DOHH2 (cell line): ENCODE data around the gene KIF3B.

Experiments
- EZH2phosphoT487 ChIP-seq: fragments of 200-600 bp; sonication (generic); IDR thresholded peaks from 2 replicates; pipeline ENCODE4 v1.6.1; 2017; ENCODE audit warnings: borderline replicate concordance, mild to moderate bottlenecking, antibody characterized with exemption, low read length, moderate library complexity, mixed read lengths
- TF ChIP-seq, protein P1 (sequence below): fragments of 200-600 bp; sonication (generic); IDR thresholded peaks from one replicate; pipeline ENCODE4 v1.5.1; 2014; ENCODE audit warnings: antibody characterized with exemption, mild to moderate bottlenecking, low read depth, low read length; ENCODE audit not compliant: poor library complexity, severe bottlenecking

DNA sequence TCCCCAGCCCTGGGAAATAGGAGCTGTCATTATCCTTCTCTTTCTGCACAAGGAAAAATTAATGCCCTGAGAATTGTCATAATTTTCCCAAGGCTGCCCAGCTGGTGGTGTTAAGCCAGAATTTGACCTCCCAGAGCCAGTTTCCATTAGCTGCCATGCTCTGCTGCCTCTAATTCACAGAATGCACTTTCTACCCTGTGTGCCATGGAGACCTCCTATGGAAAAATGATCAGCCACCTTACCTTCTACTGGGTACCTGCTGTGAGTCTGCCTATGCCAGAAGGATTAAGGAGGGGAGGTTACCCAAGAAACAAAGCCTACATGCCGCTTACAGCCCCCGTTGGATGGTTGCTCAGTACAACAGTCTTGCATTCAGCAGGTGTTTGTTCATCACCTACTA is 40.6 kb upstream of the KIF3B start:
- TF ChIP-seq, protein P1, sequence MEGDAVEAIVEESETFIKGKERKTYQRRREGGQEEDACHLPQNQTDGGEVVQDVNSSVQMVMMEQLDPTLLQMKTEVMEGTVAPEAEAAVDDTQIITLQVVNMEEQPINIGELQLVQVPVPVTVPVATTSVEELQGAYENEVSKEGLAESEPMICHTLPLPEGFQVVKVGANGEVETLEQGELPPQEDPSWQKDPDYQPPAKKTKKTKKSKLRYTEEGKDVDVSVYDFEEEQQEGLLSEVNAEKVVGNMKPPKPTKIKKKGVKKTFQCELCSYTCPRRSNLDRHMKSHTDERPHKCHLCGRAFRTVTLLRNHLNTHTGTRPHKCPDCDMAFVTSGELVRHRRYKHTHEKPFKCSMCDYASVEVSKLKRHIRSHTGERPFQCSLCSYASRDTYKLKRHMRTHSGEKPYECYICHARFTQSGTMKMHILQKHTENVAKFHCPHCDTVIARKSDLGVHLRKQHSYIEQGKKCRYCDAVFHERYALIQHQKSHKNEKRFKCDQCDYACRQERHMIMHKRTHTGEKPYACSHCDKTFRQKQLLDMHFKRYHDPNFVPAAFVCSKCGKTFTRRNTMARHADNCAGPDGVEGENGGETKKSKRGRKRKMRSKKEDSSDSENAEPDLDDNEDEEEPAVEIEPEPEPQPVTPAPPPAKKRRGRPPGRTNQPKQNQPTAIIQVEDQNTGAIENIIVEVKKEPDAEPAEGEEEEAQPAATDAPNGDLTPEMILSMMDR: no peak
- TF ChIP-seq EZH2phosphoT487: no peak
